ENCODE measurements around the gene ZKSCAN5.
"Not testable (repeated sequence)": the region's sequence is repeated elsewhere in the genome, so short reads cannot be mapped to it uniquely, and the experiment has no call there.

Gene ZKSCAN5

GRCh38 chr7:99498546-99498944 is 5.9 kb upstream of the ZKSCAN5 start:
- DNase-seq = peak; percentile 9

- no peak for DNase-seq
These were observed 5.1 kb upstream of the ZKSCAN5 start for GRCh38 chr7:99499371-99499720.

- DNase-seq = peak; percentile 97
These were observed 4.5 kb upstream of the ZKSCAN5 start, which contains the start of gene ZNF394 for GRCh38 chr7:99499721-99500636. ZNF394 (minus strand) TSS chr7:99500281; CDS start chr7:99500093, 188 bp downstream.

- DNase-seq = no peak
These were observed 3.8 kb upstream of the ZKSCAN5 start for GRCh38 chr7:99500637-99501009.

- peak; percentile 17 for DNase-seq
These were observed 3.2 kb upstream of the ZKSCAN5 start for GRCh38 chr7:99501236-99501635.

GRCh38 chr7:99504281-99504602 is 220 bp upstream of the ZKSCAN5 start:
- peak; percentile 99 for DNase-seq

GRCh38 chr7:99505324-99505662 is 831 bp downstream of the ZKSCAN5 start:
- DNase-seq = peak; percentile 50

- DNase-seq = no peak
These were observed 9.6 kb downstream of the ZKSCAN5 start for GRCh38 chr7:99514050-99514449.

GRCh38 chr7:99521399-99521798 is 16.9 kb downstream of the ZKSCAN5 start:
- DNase-seq = no peak

- DNase-seq = peak; percentile 27
These were observed 21.4 kb downstream of the ZKSCAN5 start for GRCh38 chr7:99525713-99526440.

- DNase-seq = no peak
These were observed 26.9 kb downstream of the ZKSCAN5 start for GRCh38 chr7:99531354-99531765.

GRCh38 chr7:99535667-99536066 is 31.2 kb downstream of the ZKSCAN5 start:
- DNase-seq = no peak

GRCh38 chr7:99539213-99539811 is 34.9 kb downstream of the ZKSCAN5 start:
- peak; percentile 57 for DNase-seq

- no peak for DNase-seq
These were observed 36.1 kb downstream of the ZKSCAN5 start for GRCh38 chr7:99540542-99540941.

GRCh38 chr7:99541212-99541611 is 36.8 kb downstream of the ZKSCAN5 start:
- DNase-seq = no peak

- DNase-seq = no peak
These were observed 38.7 kb downstream of the ZKSCAN5 start for GRCh38 chr7:99543081-99543671.

- DNase-seq = no peak
These were observed 39.5 kb downstream of the ZKSCAN5 start for GRCh38 chr7:99543916-99544315.

- DNase-seq = not testable (repeated sequence)
These were observed 40.8 kb downstream of the ZKSCAN5 start for GRCh38 chr7:99545308-99545707.

- DNase-seq = not testable (repeated sequence)
These were observed 45.1 kb downstream of the ZKSCAN5 start for GRCh38 chr7:99549545-99549944.

GRCh38 chr7:99551334-99551733 is 46.9 kb downstream of the ZKSCAN5 start:
- DNase-seq = no peak

- peak; percentile 99 for DNase-seq
These were observed 47.5 kb downstream of the ZKSCAN5 start, which contains the start of gene FAM200A for GRCh38 chr7:99551767-99552463. FAM200A (minus strand) TSS chr7:99552114; CDS start chr7:99548407, 3,707 bp downstream.

GRCh38 chr7:99553039-99553438 is 48.6 kb downstream of the ZKSCAN5 start:
- no peak for DNase-seq

- DNase-seq = no peak
These were observed 50.5 kb downstream of the ZKSCAN5 start for GRCh38 chr7:99554939-99555338.

All from NCI-H69 (cell line).